GM12873 (cell line): ENCODE data around the gene MYL4.

ENCODE experiments used
- TF ChIP-seq, protein P1 (sequence below): IDR thresholded peaks from 2 replicates; pipeline ENCODE4 v1.5.1; 2012; ENCODE audit warnings: low read depth, mild to moderate bottlenecking, moderate library complexity, low read length, control low read depth; ENCODE audit not compliant: insufficient read depth; ENCODE audit errors: missing control alignments

The MYL4 gene

DNA sequence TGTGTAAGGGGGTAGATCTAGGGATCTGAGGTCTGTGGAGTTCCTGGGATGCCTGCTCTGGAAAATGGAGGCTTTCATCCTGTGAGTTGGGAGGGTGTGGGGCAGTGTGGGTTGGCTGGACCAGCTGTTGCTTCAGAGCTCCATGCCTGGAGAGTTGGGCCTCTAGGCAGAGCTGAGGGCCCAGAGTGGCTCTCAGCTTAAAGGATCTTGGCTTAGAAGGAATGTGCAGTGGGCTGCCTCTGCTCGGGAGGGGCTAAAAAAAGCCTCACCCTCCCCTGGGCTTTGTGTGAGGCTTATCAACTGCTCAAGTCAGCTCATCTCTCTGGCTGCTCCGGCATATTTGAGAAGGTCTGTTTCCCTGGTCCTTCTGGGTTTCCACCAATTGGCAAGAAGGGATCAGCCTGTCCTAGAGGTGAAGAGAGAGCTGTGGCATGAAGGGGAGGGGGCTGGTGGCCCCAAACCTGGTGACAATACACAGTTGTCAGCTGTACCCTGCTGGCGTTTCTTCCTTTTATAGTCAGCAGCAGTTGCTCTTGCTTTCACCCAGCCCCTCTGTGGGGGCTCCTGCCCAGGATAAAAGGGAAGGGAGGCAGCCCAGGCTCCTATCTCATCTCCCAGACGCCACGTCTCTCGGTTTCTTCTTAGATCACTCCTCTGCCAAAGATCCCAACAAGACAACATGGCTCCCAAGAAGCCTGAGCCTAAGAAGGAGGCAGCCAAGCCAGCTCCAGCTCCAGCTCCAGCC is at the start of gene MYL4:
TSS of gene MYL4 (plus strand) at position 605 of the 745 bp plus-strand sequence. CDS start at position 680, 75 bp downstream.
- TF ChIP-seq, protein P1, sequence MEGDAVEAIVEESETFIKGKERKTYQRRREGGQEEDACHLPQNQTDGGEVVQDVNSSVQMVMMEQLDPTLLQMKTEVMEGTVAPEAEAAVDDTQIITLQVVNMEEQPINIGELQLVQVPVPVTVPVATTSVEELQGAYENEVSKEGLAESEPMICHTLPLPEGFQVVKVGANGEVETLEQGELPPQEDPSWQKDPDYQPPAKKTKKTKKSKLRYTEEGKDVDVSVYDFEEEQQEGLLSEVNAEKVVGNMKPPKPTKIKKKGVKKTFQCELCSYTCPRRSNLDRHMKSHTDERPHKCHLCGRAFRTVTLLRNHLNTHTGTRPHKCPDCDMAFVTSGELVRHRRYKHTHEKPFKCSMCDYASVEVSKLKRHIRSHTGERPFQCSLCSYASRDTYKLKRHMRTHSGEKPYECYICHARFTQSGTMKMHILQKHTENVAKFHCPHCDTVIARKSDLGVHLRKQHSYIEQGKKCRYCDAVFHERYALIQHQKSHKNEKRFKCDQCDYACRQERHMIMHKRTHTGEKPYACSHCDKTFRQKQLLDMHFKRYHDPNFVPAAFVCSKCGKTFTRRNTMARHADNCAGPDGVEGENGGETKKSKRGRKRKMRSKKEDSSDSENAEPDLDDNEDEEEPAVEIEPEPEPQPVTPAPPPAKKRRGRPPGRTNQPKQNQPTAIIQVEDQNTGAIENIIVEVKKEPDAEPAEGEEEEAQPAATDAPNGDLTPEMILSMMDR = no peak

DNA sequence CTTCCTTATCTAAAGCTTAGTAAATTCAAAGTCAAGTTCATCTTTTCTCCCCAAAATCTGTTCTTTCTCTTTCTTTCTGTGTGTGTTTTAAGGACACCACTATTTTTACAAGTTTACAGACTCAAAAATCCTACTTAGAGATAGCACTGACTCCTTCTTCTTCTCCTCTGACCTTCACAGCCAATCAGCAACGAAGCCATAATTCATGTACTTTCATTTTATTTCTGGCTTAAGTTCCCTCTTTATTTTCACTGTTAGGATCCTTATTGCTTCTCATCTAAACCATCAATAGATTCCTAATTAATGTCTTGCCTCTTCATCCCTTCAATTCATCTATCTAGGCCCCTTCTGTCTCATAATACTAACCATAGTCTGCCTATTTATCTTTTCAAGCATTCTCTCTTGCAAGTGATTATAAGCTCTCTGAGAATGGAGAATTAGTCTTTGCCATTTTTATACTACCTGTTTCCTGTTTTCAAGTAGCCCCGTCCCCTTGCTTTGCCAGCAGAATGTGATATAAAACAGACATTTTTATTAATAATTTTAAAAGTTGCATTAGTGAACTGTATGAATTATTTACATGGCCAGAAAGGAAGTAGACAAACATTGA is 47.0 kb upstream of the MYL4 start:
- TF ChIP-seq, protein P1 = no peak

DNA sequence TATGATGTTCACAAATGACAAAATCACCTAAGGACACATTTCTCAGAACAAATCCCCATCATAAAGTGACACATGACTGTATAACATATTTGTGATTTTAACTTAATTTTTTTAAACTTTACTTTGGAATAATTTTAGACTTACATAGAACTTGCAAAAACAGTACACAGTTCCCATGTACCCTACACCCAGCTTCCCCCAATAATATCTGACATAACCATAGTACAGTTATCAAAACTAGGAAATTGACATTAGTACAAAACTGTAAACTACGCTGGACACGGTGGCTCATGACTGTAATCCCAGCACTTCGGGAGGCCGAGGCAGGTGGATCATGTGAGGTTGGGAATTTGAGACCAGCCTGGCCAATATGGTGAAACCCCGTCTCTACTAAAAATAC is 44.9 kb upstream of the MYL4 start:
- TF ChIP-seq, protein P1 = no peak

- TF ChIP-seq, protein P1 = no peak
These were observed 44.0 kb upstream of the MYL4 start for GRCh38 chr17:47165137-47165536.

GRCh38 chr17:47170710-47171109 is 38.4 kb upstream of the MYL4 start:
- TF ChIP-seq, protein P1 = no peak

DNA sequence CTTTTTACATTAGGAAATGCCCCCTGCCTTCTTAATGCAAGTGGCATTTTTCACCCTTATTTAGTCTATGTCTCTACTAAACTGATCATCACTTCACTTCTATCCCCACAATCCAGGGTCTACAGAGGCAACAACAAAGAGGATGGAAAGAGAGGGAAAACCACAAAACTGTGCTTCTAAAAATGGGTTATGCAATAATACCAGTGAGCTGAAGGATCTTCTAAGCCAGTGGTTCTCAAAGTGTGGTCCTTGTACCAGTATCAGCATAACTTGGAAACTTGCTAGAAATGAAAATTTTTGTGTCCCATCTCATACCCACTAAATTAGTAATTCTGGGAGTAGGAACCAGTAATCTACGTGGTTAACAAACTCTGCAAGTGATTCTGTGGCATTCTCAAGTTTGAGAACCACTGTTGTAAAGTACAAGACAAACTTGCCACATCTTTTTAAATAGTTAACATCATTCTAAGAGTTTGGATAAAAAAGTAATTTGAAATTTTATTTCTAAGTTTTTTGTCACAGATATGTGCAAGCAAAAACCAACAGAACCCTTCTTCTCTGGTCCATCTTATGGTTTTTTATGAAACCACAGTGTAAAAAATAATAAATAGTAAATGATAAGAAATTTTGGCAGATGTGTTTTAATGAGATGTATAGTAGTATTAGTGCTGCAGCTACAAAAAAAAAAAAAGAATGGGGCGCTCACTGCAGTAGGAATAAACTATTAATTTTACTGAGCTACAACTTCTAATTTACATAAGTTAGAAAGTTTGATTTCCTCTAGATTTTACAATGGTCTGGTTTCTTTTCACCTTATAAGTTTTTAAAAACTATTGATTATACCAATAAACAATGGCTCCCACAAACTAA is 36.2 kb upstream of the MYL4 start:
- TF ChIP-seq, protein P1 = no peak

DNA sequence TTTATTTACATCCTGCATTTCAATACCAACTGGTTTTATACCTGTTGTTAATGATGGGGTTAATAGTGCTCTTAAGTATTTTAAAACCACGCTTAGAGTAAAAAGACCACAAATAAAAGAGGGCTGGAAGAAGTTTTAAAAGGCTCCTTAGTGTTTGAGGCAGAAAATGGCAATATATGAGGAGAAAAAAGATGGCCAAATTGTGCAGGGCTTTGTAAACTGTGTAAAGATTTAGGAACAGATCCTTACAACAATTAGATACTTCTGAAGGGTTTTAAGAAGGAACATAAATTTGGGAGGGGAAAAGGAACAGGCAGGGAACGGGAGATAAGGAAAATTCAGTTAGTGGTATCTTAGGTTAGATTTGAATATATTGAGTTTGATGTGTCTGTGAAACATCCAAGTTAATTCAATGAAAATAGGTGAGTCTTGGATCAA is 32.7 kb upstream of the MYL4 start:
- TF ChIP-seq, protein P1 = no peak
